OCI-LY1 (cell line): ENCODE measurements around the gene UPK3B.
"Not testable (repeated sequence)": the region's sequence is repeated elsewhere in the genome, so short reads cannot be mapped to it uniquely, and the experiment has no call there.

Experiments used
- CTCF ChIP-seq: fragments of 200-600 bp; sonication (generic), shearing (Covaris generic); IDR thresholded peaks from 2 replicates; pipeline ENCODE4 v1.5.1; 2017; ENCODE audit warnings: mild to moderate bottlenecking, antibody characterized with exemption, low read length, moderate library complexity, mixed read lengths
- EZH2 ChIP-seq: fragments of 200-600 bp; sonication (generic), shearing (Covaris generic); IDR thresholded peaks from 2 replicates; pipeline ENCODE4 v1.8.0; 2017; ENCODE audit warnings: borderline replicate concordance, mixed run types, mild to moderate bottlenecking, antibody characterized with exemption, low read length, moderate library complexity, mixed read lengths

- not testable (repeated sequence) for TF ChIP-seq CTCF, EZH2
Observed at GRCh38 chr7:76460767-76461166, 49.6 kb upstream of the UPK3B start.
